H1 (cell line): ENCODE data around the gene SH2D4B. TPM values are rescaled to one million over a fixed set of nuclear protein-coding genes. Genes with fewer than 3 reads are reported as not detected.

Experiments
- CTCF ChIA-PET: fragments of 300-600 bp; sonication (Branson Sonifier 250); formaldehyde crosslinking; loops from one replicate; lab custom pipeline; 2021; ENCODE audit not compliant: partially characterized antibody; lab: Charles Lee
- POLR2A ChIA-PET: fragments of 300-600 bp; sonication (Branson Sonifier 250); formaldehyde crosslinking; loops from one replicate; lab custom pipeline; 2021; ENCODE audit warnings: inconsistent platforms; ENCODE audit not compliant: partially characterized antibody; lab: Charles Lee
- DNase-seq, 2 experiments: peaks; one replicate each; pipeline versions ENCODE4 v3.0.0 to v3.0.0-alpha.2; 2010 to 2022; ENCODE audit warnings: low spot score in 2 of 2, low read depth in 1 of 2, mixed read lengths in 1 of 2
- FAIRE-seq: peaks from 2 replicates; lab custom pipeline; 2011; peaks lifted over from hg19 to GRCh38; lab: Jason Lieb, UNC
- H2AFZ ChIP-seq: 2 replicates; pipeline ENCODE4 v1.8.1; 2012; ENCODE audit warnings: low read length, inconsistent platforms
- H2AK5ac ChIP-seq: 2 replicates; pipeline ENCODE4 v1.6.1; 2013; ENCODE audit warnings: low read depth, low read length
- H2BK120ac ChIP-seq: replicated peaks from 2 replicates; pipeline ENCODE3; 2013; ENCODE audit warnings: low read depth, low read length, inconsistent platforms
- H2BK12ac ChIP-seq: 2 replicates; pipeline ENCODE4 v1.6.1; 2013; ENCODE audit warnings: low read depth, low read length
- H2BK15ac ChIP-seq: 2 replicates; pipeline ENCODE4 v1.6.1; 2013; ENCODE audit warnings: low read length
- H2BK20ac ChIP-seq: 2 replicates; pipeline ENCODE4 v1.6.1; 2013; ENCODE audit warnings: low read length
- H2BK5ac ChIP-seq: 2 replicates; pipeline ENCODE4 v1.6.1; 2013; ENCODE audit warnings: low read depth, low read length
- H3K14ac ChIP-seq: 2 replicates; pipeline ENCODE4 v1.6.1; 2013; ENCODE audit warnings: inconsistent platforms; ENCODE audit not compliant: insufficient read length
- H3K18ac ChIP-seq: 2 replicates; pipeline ENCODE4 v1.6.1; 2013; ENCODE audit warnings: low read length; ENCODE audit errors: extremely low read depth
- H3K23ac ChIP-seq: 2 replicates; pipeline ENCODE4 v1.6.1; 2013; ENCODE audit warnings: inconsistent platforms; ENCODE audit not compliant: insufficient read length
- H3K23me2 ChIP-seq: 2 replicates; pipeline ENCODE4 v1.6.1; 2013; ENCODE audit warnings: low read depth, low read length
- H3K27ac ChIP-seq: 2 replicates; pipeline ENCODE4 v1.6.1; 2011; ENCODE audit warnings: low read depth, low read length, inconsistent platforms
- H3K27me3 ChIP-seq, 4 experiments: replicated peaks in 1 of 4; 1 replicate in 1 of 4; 2 replicates in 3 of 4; pipeline versions ENCODE4 v1.6.1 to v1.8.1; 2011 to 2013; ENCODE audit warnings: low read length in 3 of 4, mild to moderate bottlenecking in 3 of 4, inconsistent platforms in 2 of 4, mixed read lengths in 2 of 4, moderate library complexity in 1 of 4; ENCODE audit not compliant: control insufficient read depth in 3 of 4, insufficient read depth in 3 of 4; ENCODE audit errors: extremely low read depth in 1 of 4
- H3K36me3 ChIP-seq, 4 experiments: 2 replicates each; pipeline versions ENCODE4 v1.6.1 to v1.8.1; 2011 to 2013; ENCODE audit warnings: mild to moderate bottlenecking in 4 of 4, low read length in 3 of 4, moderate library complexity in 2 of 4, control low read depth in 1 of 4, inconsistent platforms in 1 of 4; ENCODE audit not compliant: insufficient read depth in 4 of 4, control insufficient read depth in 2 of 4
- H3K4ac ChIP-seq: replicated peaks from 2 replicates; pipeline ENCODE3; 2013; ENCODE audit warnings: low read length, low read depth, mixed read lengths, inconsistent platforms; ENCODE audit not compliant: insufficient read length
- H3K4me1 ChIP-seq, 4 experiments: replicated peaks in 1 of 4; 1 replicate in 1 of 4; 2 replicates in 3 of 4; pipeline versions ENCODE4 v1.6.1 to v1.8.1; 2011 to 2013; ENCODE audit warnings: low read length in 3 of 4, inconsistent platforms in 2 of 4, mixed read lengths in 1 of 4; ENCODE audit not compliant: insufficient read depth in 4 of 4, control insufficient read depth in 3 of 4
- H3K4me2 ChIP-seq, 2 experiments: 2 replicates each; pipeline versions ENCODE4 v1.6.1 to v1.8.1; 2011 to 2013; ENCODE audit warnings: low read depth in 2 of 2, low read length in 2 of 2, control low read depth in 1 of 2, inconsistent platforms in 1 of 2, mild to moderate bottlenecking in 1 of 2; ENCODE audit not compliant: insufficient read depth in 1 of 2
- H3K4me3 ChIP-seq, 4 experiments: fragments of 200-600, 300-600 bp in 1 of 4; sonication (generic), shearing (Covaris generic), sonication (Bioruptor Twin) in 1 of 4; 2 replicates each; pipeline versions ENCODE4 v1.5.1 to v1.8.1; 2011 to 2016; ENCODE audit warnings: low read length in 4 of 4, low read depth in 3 of 4, control low read depth in 2 of 4, inconsistent platforms in 2 of 4, mild to moderate bottlenecking in 2 of 4, mixed read lengths in 1 of 4, moderate library complexity in 1 of 4; ENCODE audit not compliant: insufficient read depth in 2 of 4; ENCODE audit errors: extremely low read depth in 1 of 4
- H3K56ac ChIP-seq: replicated peaks from 2 replicates; pipeline ENCODE3; 2013; ENCODE audit warnings: low read depth, mild to moderate bottlenecking, mixed read lengths, low read length, inconsistent platforms; ENCODE audit not compliant: insufficient read length
- H3K79me1 ChIP-seq: 2 replicates; pipeline ENCODE4 v1.6.1; 2013; ENCODE audit warnings: low read depth, low read length, control low read depth
- H3K79me2 ChIP-seq, 2 experiments: 2 replicates each; pipeline versions ENCODE4 v1.6.1 to v1.8.1; 2012 to 2013; ENCODE audit warnings: low read length in 2 of 2, mild to moderate bottlenecking in 2 of 2, inconsistent platforms in 1 of 2; ENCODE audit not compliant: insufficient read depth in 2 of 2, control insufficient read depth in 1 of 2
- H3K9ac ChIP-seq, 4 experiments: replicated peaks in 1 of 4; 1 replicate in 1 of 4; 2 replicates in 3 of 4; pipeline versions ENCODE4 v1.6.1 to v1.8.1; 2011 to 2013; ENCODE audit warnings: low read depth in 3 of 4, low read length in 3 of 4, control low read depth in 2 of 4, mild to moderate bottlenecking in 2 of 4, moderate library complexity in 2 of 4, inconsistent platforms in 1 of 4; ENCODE audit errors: extremely low read depth in 1 of 4
- H3K9me3 ChIP-seq, 2 experiments: 2 replicates each; pipeline versions ENCODE4 v1.6.1 to v1.8.1; 2012 to 2013; ENCODE audit warnings: mild to moderate bottlenecking in 2 of 2, moderate library complexity in 2 of 2, control low read depth in 1 of 2, inconsistent platforms in 1 of 2, low read depth in 1 of 2, low read length in 1 of 2, mixed read lengths in 1 of 2; ENCODE audit not compliant: insufficient read depth in 2 of 2
- H4K20me1 ChIP-seq, 2 experiments: replicated peaks in 1 of 2; 2 replicates each; pipeline versions ENCODE3 to v1.8.1; 2011 to 2013; ENCODE audit warnings: inconsistent platforms in 2 of 2, low read length in 2 of 2, mild to moderate bottlenecking in 1 of 2; ENCODE audit not compliant: insufficient read depth in 2 of 2, control insufficient read depth in 1 of 2
- H4K5ac ChIP-seq: 2 replicates; pipeline ENCODE4 v1.6.1; 2013; ENCODE audit warnings: low read length, low read depth, mixed read lengths, inconsistent platforms; ENCODE audit not compliant: insufficient read length
- H4K8ac ChIP-seq: 2 replicates; pipeline ENCODE4 v1.8.0; 2013; ENCODE audit warnings: mild to moderate bottlenecking, moderate library complexity, low read length, inconsistent platforms; ENCODE audit not compliant: insufficient read depth; ENCODE audit errors: extremely low read depth
- H4K91ac ChIP-seq: replicated peaks from 2 replicates; pipeline ENCODE3; 2013; ENCODE audit warnings: low read length, mixed read lengths, inconsistent platforms; ENCODE audit not compliant: insufficient read length
- ATF2 ChIP-seq: IDR thresholded peaks from 2 replicates; pipeline ENCODE4 v1.6.1; 2012; ENCODE audit warnings: low read length, inconsistent platforms
- HDAC6 ChIP-seq: IDR thresholded peaks from one replicate; pipeline ENCODE4 v1.7.1; 2012; ENCODE audit warnings: low read depth, mild to moderate bottlenecking, inconsistent platforms, low read length, moderate library complexity
- SAP30 ChIP-seq: fragments of 300-600 bp; sonication (generic); IDR thresholded peaks from 2 replicates; pipeline ENCODE4 v1.7.1; 2012; ENCODE audit warnings: low read length, moderate library complexity, mild to moderate bottlenecking, inconsistent platforms; ENCODE audit not compliant: insufficient read depth, insufficient replicate concordance
- TAF1 ChIP-seq: IDR thresholded peaks from 2 replicates; pipeline ENCODE4 v1.6.1; 2011; ENCODE audit warnings: mild to moderate bottlenecking, low read depth, low read length
- WGBS, 2 experiments: shearing (Covaris generic) in 1 of 2; methylation state at CpG; one replicate each; pipeline versions ENCODE4 v1.1.6 to v1.1.7; 2013 to 2015; ENCODE audit warnings: low lambda C conversion rate in 2 of 2, mixed read lengths in 2 of 2, inconsistent platforms in 1 of 2, low coverage in 1 of 2, missing lambda C conversion rate in 1 of 2; ENCODE audit not compliant: insufficient replicate concordance in 2 of 2, insufficient coverage in 1 of 2, insufficient read length in 1 of 2; ENCODE audit errors: extremely low coverage in 1 of 2, missing lambda C conversion rate in 1 of 2; 5-methylcytosine and 5-hydroxymethylcytosine counted together
- polyA plus RNA-seq, 7 experiments: library from polyadenylated mRNA; depleted of rRNA in 3 of 7; stranded (reverse) in 5 of 7; unstranded in 2 of 7; fragments of >200 nt in 5 of 7; fragments of 200-250 nt in 2 of 7; gene quantifications; 1 replicate in 5 of 7; 2 replicates in 1 of 7; 4 replicates in 1 of 7; pipeline versions ENCODE4 v1.2.1 to v1.2.3, GENCODE V29; 2011 to 2013; ENCODE audit warnings: missing spikeins in 2 of 7, mixed read lengths in 2 of 7
- total RNA-seq: library from RNA; stranded (reverse); fragmentation: NEBNext Ultra II Directional; extraction: Animal tissue kit (Norgen Biotek cat#: 25700); gene quantifications from 2 replicates; pipeline ENCODE4 v1.2.1, GENCODE V29; 2021
- TF ChIP-seq, protein P1 (sequence below), 3 experiments: IDR thresholded peaks; 1 replicate in 2 of 3; 2 replicates in 1 of 3; pipeline versions ENCODE4 v1.5.1 to v1.6.1; 2011; ENCODE audit warnings: low read length in 3 of 3, mild to moderate bottlenecking in 3 of 3, inconsistent platforms in 2 of 3, low read depth in 1 of 3, moderate library complexity in 1 of 3; ENCODE audit not compliant: insufficient read depth in 1 of 3; ENCODE audit errors: control extremely low read depth in 1 of 3

SH2D4B gene
- total and polyA plus RNA-seq, 2 of the 8 experiments (the other 6 are each of a cell fraction or from before 2014, with no cell fraction given) = 0.06 to 0.13 TPM

GRCh38 chr10:80493522-80494051 is 44.1 kb upstream of the SH2D4B start:
- H3K23me2 ChIP-seq = no peaks in the 10 kb centered on the region
- H3K4me3 ChIP-seq = no peak overlapping the region
- no peak for DNase-seq
- FAIRE-seq = no peak
- no peaks in the 10 kb centered on the region for H3K27me3 ChIP-seq
- H2BK5ac ChIP-seq = no peak overlapping the region
- H4K8ac ChIP-seq = no peak overlapping the region
- no peak overlapping the region for H2AFZ ChIP-seq
- no peak overlapping the region for H3K4ac ChIP-seq
- ChIA-PET POLR2A (interaction anchor here (0.9 kb wide), 1 partner anchor 31 kb away, joined by 3 read pairs; no protein-coding TSS in a partner anchor), CTCF (interaction anchor here (0.8 to 6.3 kb wide), 4 partner anchors 11 to 50 kb away, joined by 3 to 66 read pairs (median 15); no protein-coding TSS in a partner anchor)
- peaks cover 0 to 15% (median 2%) of the 10 kb centered on the region in 4 experiments; a peak in 4 of 8 replicates for H3K36me3 ChIP-seq
- no peak overlapping the region for H3K27ac ChIP-seq
- H3K4me2 ChIP-seq = no peak overlapping the region
- H2BK15ac ChIP-seq = no peak overlapping the region
- H3K4me1 ChIP-seq = peaks cover 0 to 9% (median 5%) of the 10 kb centered on the region in 4 experiments; a peak in 5 of 7 replicates
- H3K79me2 ChIP-seq = peaks cover 9 to 79% of the 10 kb centered on the region in 2 experiments; a peak in 3 of 4 replicates
- H3K23ac ChIP-seq = no peak overlapping the region
- no peak overlapping the region for H3K18ac ChIP-seq
- H3K79me1 ChIP-seq = peaks cover 16% of the 10 kb centered on the region
- no peak overlapping the region for H2BK120ac ChIP-seq
- H3K56ac ChIP-seq = no peak overlapping the region
- H2BK20ac ChIP-seq = no peak overlapping the region
- no peak overlapping the region for H2AK5ac ChIP-seq
- no peak overlapping the region for H2BK12ac ChIP-seq
- no peaks in the 10 kb centered on the region for H3K9me3 ChIP-seq
- WGBS, 2 experiments = 83% methylated on average over 4 of the region's 4 CpGs; no CpG with 5 or more reads in 1 of the 2 experiments
- peaks cover 2 to 25% of the 10 kb centered on the region in 2 experiments for H4K20me1 ChIP-seq
- H4K91ac ChIP-seq = no peak overlapping the region
- H3K14ac ChIP-seq = no peak overlapping the region
- H3K9ac ChIP-seq = no peak overlapping the region
- H4K5ac ChIP-seq = no peak overlapping the region
- TF ChIP-seq, protein P1, sequence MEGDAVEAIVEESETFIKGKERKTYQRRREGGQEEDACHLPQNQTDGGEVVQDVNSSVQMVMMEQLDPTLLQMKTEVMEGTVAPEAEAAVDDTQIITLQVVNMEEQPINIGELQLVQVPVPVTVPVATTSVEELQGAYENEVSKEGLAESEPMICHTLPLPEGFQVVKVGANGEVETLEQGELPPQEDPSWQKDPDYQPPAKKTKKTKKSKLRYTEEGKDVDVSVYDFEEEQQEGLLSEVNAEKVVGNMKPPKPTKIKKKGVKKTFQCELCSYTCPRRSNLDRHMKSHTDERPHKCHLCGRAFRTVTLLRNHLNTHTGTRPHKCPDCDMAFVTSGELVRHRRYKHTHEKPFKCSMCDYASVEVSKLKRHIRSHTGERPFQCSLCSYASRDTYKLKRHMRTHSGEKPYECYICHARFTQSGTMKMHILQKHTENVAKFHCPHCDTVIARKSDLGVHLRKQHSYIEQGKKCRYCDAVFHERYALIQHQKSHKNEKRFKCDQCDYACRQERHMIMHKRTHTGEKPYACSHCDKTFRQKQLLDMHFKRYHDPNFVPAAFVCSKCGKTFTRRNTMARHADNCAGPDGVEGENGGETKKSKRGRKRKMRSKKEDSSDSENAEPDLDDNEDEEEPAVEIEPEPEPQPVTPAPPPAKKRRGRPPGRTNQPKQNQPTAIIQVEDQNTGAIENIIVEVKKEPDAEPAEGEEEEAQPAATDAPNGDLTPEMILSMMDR (IDR thresholded peaks at IDR 0.05; ENCODE audit: control extremely low read depth in 1 of 3, insufficient read depth in 1 of 3, low read depth in 1 of 3, low read length in 3 of 3) = no peak
- TF ChIP-seq ATF2 (no peak), TAF1 (no peak), HDAC6 (no peak), SAP30 (no peak)
